ENCODE results near the gene ATP5IF1.

The ATP5IF1 gene

DNA sequence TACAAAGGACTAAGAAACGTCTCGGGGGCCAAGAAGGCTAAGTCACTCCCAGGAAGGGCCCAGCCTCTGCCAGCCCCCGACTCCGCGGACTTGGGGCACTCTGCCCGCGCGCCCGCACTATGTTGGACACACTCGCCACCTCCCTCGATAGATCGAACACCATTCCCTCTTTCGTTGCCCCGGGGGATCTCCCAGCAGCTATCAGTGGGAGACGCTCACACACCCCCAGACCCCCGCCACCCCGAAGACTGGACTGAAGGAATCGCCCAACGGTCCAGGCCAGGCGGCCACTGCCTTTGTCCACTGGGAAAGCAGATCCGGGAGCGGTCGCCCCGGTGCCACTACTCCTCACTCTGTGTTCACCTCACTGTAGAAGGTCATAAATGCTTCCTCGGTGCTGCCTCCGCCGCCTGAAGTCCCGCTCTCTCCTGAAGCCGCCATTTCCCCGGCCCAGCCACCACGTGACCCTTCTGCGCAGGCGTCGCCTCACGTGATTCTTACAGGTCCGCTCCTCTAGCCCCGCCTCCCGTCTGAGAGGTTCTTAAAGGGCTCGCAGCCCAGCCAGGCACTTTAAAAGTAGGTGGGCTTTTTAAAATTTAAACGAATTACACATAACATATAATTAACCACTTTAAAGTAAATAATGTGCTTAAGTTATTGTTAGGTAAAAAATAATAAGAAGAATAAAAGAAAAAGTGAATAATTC lies 3.2 kb upstream of the ATP5IF1 start, which contains the start of gene DNAJC8:
Gene DNAJC8 (minus strand): TSS at position 472 of the 706 bp plus-strand sequence. CDS start 31 bp downstream, at position 441.
- DNase-seq = peak; percentile 93 to 100 (median 97)
- intact Hi-C loops (cut with DNase I) = no loop called here

DNA sequence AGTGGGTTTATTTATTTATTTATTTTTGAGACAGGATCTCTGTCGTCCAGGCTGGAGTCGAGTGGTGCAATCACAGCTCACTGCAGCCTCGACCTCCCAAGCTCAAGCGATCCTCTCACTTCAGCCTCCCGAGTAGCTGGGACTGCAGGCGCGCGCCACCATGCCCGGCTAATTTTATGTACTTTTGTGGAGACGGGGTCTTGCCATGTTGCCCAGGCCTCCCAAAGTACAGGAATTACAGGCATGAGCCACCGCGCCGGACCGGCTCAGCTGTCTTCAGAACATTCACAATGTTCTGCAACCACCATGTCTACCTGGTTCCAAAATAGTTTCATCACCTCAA lies 2.7 kb upstream of the ATP5IF1 start:
- intact Hi-C loops (cut with DNase I) = no loop called here
- DNase-seq = peak in 3 of 42 donors; percentile 26 to 42 (median 29)

DNA sequence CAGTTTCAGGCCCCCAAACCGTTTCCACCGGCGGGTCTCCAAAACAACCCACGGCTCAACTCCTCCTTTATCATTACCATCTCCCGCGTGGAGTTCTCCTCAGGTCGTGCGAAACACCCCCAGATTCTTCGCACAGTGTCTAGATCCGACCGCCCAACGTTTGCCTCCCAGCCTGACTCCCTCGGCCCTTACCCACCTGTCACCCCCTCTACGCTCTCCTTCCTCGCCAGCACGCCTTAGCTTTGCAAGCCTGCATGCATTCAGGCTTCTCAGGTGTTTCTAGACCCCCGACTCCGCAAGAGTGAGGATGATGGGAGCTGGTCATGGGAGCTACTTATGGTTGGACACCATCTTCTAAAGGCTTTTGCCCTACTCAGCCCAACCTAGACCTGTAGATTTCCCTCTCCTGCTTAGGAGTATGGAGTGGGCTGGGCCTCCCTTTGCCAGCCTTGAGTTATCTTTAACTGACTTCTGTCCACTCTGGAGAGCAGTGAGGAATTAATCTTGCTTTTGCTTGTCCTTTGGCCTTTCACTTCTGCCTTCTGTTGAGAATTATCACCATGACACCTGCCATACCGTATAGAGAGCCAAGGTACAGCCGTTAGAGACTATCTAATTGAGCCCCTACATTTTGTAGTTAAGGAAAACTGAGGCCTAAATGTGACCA lies 865 bp downstream of the ATP5IF1 start:
- peak in 5 of 42 donors; percentile 9 to 35 (median 26) for DNase-seq
- intact Hi-C loops (cut with DNase I) = no loop called here

DNA sequence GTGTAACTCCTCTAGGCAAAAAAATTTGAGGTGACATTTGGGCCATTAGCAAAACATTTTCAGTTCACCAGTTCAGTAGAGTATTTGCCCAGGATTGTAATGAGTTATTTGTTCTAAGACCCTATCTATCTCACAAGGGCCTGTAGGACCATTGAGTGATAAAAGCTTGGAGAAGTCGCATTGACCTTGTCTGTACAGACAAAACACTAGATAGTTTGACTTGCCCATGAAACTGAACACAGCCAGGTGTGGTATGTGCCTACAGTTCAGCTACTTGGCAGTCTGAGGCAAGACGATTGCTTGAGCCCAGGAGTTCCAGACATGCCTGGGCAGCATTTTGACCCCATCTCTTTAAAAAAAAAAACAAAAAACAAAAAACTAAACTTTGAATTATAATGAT lies 3.1 kb downstream of the ATP5IF1 start:
- no peak for DNase-seq
- intact Hi-C loops (cut with DNase I) = no loop called here

DNA sequence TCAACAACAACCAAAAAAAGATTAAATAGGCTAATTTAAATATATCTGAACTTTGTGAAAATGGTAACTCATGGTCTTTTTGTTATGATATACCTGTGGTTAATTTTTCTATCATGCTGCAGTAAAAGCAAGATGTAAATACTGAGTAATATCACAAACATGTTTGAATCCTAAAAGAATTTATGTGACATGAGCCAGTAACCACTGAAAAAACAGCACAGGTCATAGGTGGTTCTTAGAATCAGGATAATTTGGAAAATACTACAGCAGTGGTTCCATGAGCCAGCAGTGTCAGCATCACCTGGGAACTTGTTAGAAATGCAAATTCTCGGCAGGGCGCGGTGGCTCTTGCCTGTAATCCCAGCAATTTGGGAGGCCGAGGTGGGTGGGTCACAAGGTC lies 4.1 kb downstream of the ATP5IF1 start:
- DNase-seq = no peak
- intact Hi-C loops (cut with DNase I) = no loop called here

DNA sequence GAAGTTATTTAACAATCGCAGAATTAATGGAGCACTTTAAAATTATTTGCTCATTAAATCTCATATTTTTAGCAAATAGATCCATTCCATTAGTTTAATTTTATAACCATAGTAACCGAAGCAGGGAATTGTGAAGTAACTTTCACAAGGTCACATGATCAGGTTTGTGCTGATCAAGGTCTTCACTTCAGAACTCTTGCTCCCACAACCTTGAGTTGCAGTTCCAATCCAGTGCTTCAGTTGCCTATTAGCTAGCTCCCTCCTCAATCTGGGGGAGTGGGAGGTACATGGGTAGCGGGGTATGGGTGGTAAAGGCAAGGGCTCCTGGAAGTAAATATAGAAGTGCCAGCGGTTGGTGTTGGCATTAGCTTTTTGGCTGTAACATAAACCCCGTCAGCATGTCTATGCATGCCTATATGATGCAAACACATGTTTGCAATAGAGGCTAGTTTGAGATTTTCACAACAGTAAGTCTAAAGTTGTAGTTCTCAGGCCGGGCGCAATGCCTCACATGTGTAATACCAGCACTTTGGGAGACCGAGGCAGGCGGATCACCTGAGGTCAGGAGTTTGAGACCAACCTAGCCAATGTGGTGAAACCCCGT lies 5.8 kb downstream of the ATP5IF1 start:
- DNase-seq = no peak
- intact Hi-C loops (cut with DNase I) = no loop called here

DNA sequence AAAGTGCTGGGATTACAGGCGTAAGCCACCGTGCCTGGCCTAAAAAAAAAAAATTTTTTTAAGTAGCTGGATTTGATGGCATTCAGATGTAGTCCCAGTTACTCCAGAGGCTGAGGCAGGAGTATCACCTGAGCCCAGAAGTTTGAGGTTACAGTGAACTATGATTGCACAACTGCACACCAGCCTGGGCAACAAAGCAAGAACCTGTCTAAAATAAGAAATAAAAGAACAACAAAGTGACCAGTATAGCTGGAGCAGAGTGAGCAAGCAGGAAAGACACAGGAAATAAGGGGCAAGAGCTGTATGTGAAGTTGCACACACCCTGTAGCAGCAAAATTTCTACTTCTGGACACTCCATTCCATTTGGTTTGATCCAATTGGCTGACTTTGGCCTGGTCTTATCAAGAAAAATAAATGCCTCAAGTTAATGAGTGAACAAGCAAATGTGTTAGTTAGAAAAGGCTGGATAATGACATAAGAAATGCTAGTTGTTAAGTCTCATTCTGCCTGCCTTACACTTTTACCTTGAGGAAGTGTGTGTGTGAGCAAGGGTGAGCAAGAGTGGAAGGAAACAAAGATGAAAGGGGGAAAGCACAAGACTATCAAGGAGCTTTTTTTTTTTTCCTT lies 7.9 kb downstream of the ATP5IF1 start:
- intact Hi-C loops (cut with DNase I) = no loop called here

DNA sequence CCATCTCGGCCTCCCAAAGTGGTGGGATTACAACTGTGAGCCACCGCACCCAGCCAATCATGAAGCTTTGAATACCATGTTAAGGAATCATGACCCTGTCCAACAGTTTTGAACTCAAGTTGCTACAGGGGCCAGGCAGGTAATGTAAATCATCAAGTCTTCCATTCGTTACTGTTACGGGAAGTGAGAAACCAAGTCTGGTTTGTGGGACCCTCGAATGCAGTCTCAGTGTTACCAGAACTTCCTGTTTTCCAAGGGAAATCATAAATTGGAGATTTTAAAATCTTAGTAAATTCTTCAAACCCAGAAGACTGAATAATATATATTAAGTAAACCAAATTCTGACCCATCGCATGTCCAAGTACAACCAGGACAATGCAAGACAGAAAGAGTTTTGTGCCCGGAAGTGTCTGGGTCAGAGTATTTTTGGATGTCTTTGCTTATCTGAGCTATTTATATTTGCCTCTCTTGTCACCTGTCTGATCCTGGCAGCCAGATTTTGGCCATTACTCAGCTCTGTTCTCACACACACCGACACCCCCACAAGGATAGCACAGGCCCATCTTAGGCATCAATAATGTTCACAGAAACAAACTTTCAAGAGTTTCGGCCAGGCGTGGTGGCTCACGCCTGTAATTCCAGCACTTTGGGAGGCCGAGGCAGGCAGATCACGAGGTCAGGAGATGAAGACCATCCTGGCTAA lies 8.8 kb downstream of the ATP5IF1 start:
- no peak for DNase-seq
- intact Hi-C loops (cut with DNase I) = loop anchor here (5.0 kb wide), 2 partner anchors 83 to 263 kb away; partner anchors contain the start of genes MED18 and RCC1

More for the DNA sequence above, 7.9 kb downstream of the ATP5IF1 start:
- no peak for DNase-seq

DNA sequence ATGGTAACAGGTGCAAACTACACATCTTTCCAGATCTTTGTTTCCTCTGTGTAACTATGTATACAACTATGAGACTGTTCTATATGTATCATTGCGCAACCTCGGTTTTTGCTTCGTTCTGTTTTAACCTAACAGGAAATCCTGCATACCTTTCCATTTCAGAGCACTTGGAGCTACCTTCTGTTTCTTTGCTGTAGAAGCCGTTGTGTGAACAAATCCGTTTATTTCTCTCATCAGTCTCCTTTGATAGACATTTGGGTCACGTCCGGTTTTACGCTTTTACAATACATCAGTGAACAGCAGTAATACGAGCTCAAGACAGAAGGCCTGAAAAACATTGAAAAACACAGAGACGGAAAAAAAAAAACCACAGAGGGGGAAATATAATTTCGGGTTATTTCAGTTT lies 10.5 kb downstream of the ATP5IF1 start:
- intact Hi-C loops (cut with DNase I) = loop anchor here (5.0 kb wide), 2 partner anchors 81 to 261 kb away; partner anchors contain the start of genes MED18 and RCC1
- DNase-seq = no peak

DNA sequence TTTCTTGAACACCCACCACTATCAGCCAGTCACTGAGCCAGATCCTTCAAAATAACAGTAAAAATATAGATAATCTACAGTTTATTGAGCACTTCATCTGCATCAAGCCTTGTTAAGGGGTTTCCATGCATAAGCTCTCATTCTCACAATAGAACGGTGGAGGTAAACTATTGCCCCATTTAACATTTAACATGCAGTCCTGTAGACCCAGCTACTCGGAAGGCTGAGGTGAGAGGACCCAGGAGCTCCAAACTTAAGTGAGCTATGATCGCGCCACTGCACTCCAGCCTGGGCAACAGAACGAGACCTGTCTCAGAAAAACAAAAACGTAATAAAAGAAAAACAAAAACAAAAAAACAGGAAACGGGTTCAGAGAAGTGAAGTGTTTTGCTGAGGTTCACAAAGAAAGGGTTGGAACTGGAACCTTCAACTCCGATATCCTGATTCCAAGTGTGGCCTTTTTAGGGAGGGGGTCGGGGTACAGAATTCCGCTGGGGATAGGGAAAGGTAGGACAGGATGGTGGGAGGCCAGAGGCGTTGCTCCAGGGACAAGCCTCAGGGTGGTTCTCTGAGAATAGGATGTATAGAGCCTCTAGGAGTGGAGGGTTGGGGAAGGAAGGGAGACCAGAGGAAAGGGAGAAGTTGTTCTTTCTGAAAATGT lies 11.8 kb downstream of the ATP5IF1 start:
- no peak for DNase-seq
- intact Hi-C loops (cut with DNase I) = loop anchor here (5.0 kb wide), 2 partner anchors 80 to 260 kb away; partner anchors contain the start of genes MED18 and RCC1

DNA sequence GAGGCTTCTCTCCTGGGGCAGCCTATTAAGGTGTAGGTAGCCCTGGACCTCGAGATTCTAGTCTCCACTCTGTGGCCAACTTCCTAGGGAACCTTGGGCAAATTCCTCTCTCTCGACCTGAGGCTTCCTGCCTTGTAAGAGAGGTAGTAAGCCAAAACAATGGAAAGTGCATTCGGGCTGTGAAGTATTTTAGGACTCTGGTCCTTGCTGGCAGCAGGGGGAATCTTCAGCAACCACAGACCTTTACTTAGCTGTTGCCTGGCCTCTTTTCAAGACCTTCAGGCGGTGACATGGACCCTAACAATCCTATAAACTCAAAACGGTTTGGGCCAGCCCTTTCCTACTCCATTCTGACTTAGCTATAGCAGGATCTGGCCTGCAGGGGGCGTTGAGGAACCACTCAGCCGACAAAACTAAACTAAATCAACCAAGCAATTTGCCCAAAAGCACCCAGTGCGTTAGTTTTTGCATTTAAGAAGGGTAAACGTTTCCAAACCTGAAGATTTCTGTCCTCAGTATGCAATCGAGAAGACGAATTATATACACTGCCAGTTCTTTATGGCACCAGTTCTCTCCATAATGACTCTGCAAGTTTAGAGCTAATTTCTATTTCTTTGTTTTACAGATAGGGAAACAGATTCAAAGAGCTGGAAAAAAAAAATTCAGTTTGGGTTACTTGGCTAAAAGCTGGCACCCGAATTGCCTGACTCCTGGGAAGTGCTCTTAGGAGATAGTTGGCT lies 12.5 kb downstream of the ATP5IF1 start:
- intact Hi-C loops (cut with DNase I) = loop anchor here (5.0 kb wide), 2 partner anchors 79 to 259 kb away; partner anchors contain the start of genes MED18 and RCC1
- peak; percentile 53 to 94 (median 85) for DNase-seq

DNA sequence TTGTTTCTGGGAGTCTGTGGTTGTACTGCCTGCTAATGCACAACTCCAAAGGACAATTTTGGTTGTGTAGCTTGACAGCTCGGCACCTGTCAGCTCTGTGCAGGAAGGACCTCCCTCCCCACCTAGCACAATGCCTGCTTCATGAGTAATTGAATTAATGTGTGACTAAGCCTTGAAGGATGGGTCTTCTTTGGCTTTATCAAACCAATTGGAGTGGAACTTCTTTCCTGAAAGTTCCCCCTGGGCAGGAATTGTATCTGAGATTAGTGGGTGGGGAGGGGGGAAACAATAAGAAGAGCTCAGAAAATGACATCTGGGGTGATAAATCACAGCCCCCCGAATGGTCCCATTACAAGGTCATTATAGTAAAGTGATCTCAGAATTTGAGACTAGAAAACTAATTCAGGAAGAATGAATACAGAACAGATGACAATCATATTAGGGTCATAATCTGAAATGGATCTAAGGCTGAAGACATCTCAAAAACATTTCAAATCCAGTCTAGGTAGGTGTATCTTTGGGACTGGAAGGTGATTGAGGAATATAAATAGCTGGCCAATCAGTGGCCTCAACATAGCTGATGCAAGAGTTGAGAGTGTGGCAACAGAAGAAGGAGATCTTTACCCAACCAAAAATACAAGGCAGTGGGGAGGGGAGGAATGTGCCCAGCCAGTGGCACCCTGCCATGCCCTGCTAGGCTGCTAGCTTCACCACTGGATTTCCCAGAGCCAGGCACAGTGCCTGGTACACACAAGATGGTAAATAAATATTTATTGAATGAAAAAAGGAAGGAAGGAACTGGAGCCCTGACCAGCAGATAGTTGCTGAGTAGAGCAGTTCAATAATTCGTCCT lies 13.3 kb downstream of the ATP5IF1 start:
- intact Hi-C loops (cut with DNase I) = loop anchor here (5.0 kb wide), 2 partner anchors 78 to 258 kb away; partner anchors contain the start of genes MED18 and RCC1
- peak in 11 of 42 donors; percentile 14 to 54 (median 35) for DNase-seq

DNA sequence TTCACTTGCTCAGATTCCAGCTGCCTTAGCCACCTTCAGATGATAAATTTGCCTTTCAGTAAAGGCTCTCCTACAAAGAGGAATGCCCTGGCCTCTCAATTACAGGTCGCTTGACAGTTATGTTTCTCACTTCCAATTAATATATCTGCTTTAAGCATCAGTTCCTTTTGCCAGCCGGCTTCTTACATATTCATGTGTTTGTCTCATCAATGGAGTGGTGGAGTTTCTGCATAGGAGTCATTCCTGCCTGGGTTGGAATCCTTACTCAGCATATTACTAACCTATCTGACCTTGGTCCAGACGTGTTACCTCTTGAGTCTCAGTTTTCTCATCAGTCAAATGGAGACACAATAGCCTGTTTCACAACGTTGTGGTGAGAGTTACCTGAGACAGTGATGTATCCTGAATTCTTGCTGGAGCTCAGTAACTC lies 14.0 kb downstream of the ATP5IF1 start:
- DNase-seq = no peak
- intact Hi-C loops (cut with DNase I) = loop anchor here (5.0 kb wide), 2 partner anchors 77 to 257 kb away; partner anchors contain the start of genes MED18 and RCC1

DNA sequence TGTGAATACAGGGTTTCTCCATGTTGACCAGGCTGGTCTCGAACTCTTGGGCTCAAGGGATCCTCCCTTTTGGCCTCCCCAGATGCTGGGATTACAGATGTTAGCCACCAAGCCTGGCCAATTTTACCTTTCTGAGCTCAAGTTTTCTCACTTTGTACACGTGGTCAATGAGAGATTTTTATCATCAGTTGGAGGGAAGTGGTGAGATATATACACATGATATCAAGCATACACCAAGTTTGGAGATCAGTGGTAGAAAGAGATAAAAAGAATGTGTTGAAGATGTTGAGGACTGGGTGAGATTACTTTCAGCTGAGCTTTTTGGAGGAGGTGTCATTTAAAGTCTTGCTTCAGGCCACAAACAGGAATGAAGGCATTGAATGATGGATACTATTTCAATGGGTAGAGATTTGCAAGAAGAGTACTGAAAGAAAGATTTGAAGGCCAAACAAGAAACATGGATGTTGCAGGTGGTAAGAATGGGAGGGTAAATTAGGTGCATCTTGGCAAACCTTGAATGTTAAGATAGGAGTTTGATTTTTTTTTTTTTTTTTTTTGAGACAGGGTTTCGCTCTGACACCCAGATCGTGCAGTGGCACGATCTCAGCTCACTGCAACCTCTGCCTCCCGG lies 20.4 kb downstream of the ATP5IF1 start:
- intact Hi-C loops (cut with DNase I) = no loop called here
- DNase-seq = no peak

DNA sequence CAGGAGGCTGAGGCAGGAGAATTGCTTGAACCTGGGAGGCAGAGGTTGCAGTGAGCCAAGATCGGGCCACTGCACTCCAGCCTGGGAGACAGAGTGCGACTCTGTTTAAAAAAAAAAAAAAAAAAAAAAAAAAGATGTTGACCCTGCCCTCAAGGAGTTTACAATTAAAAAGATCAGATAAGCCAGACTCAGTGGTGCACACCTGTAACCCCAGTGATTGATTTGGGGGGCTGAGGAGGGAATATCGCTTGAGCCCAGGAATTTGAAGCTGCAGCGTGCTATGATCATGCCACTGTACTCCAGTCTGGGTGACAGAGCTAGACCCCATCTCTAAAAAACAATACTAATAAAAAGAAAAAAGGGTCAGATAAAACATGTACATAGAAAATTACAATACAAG lies 21.8 kb downstream of the ATP5IF1 start:
- intact Hi-C loops (cut with DNase I) = no loop called here
- no peak for DNase-seq

DNA sequence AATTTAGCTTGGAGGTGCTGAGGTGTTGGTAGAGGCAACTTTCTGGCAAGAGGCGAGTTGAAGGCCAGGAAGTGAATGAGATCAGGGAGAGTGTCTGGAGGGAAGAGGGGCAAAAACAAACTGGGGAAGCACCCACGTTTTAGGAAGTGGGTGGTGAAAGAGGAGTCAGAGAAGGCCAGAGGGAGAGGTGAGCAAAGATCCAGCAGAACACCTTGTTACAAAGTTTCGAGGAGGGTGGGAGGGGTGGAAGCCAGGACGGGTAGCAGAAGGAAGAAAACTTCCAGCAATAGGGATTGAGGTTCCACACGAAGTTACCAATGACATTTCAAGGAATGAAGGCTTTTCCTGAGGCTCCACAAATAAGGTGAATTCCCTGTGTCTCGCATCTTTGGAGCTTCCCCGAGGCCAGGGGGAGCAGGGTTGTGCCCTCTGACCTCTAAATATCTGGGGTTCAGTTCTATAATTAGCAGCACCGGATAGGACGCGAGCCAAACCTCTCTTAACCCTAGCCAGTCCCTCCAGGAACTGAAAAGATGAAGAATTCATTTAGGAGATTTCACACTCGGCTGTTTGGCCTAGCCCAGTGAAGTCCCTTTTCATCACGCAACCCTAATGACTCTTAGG lies 22.8 kb downstream of the ATP5IF1 start:
- no peak for DNase-seq
- intact Hi-C loops (cut with DNase I) = no loop called here

Measured in head of caudate nucleus (tissue), 42 donors.